ENCODE results near the gene TCF12.

GRCh38 chr15:57108296-57108695, 189.9 kb downstream of the TCF12 start:
- TF ChIP-seq CTCF (IDR thresholded peaks at IDR 0.05), result no peak
- TF ChIP-seq POLR2AphosphoS5 (IDR thresholded peaks at IDR 0.05), result no peak
- TF ChIP-seq POLR2A (IDR thresholded peaks at IDR 0.05), result no peak

Data from transverse colon (tissue), 4 donors.